Uterus (tissue), 4 donors: Measurements from ENCODE around the gene MAGEC3. TPM values are rescaled to one million over a fixed set of nuclear protein-coding genes. Genes with fewer than 3 reads are reported as not detected.
"Not testable (repeated sequence)": the region's sequence is repeated elsewhere in the genome, so short reads cannot be mapped to it uniquely, and the experiment has no call there.

Source experiments
- DNase-seq, 2 donors: peaks; one replicate each; pipeline ENCODE4 v3.0.0-alpha.2; 2019 to 2020
- H3K27ac ChIP-seq, 2 donors: fragments of 200-600 bp; sonication (generic); 1 replicate in 1 of 2; 2 replicates in 1 of 2; pipeline ENCODE4 v1.5.1; 2016 to 2018
- H3K27me3 ChIP-seq, 2 donors: fragments of 200-600 bp; sonication (generic); one replicate each; pipeline ENCODE4 v1.5.1; 2018 to 2019; ENCODE audit warnings: control low read depth in 1 of 2
- H3K36me3 ChIP-seq, 2 donors: fragments of 200-600 bp; sonication (generic); one replicate each; pipeline ENCODE4 v1.5.1; 2019; ENCODE audit warnings: control low read depth in 1 of 2
- H3K4me1 ChIP-seq, 2 donors: fragments of 200-600 bp; sonication (generic); one replicate each; pipeline ENCODE4 v1.5.1; 2018 to 2019; ENCODE audit warnings: control low read depth in 1 of 2
- H3K4me3 ChIP-seq, 2 donors: fragments of 200-600 bp; sonication (generic); 1 replicate in 1 of 2; 2 replicates in 1 of 2; pipeline ENCODE4 v1.5.1; 2018 to 2019; ENCODE audit warnings: mild to moderate bottlenecking in 1 of 2
- H3K9me3 ChIP-seq, 2 donors: fragments of 200-600 bp; sonication (generic); one replicate each; pipeline ENCODE4 v1.5.1; 2019; ENCODE audit warnings: control low read depth in 1 of 2
- CTCF ChIP-seq, 4 experiments: fragments of 200-600 bp in 2 of 4; fragments of 450-650 bp in 2 of 4; sonication (generic) in 2 of 4; IDR thresholded peaks; one replicate each; pipeline ENCODE4 v1.5.1; 2016 to 2019; ENCODE audit warnings: antibody characterized with exemption in 4 of 4, mild to moderate bottlenecking in 2 of 4, moderate library complexity in 1 of 4
- POLR2A ChIP-seq, 2 donors: fragments of 450-650 bp; IDR thresholded peaks; one replicate each; pipeline ENCODE4 v1.6.1; 2016; ENCODE audit warnings: antibody characterized with exemption in 2 of 2, mild to moderate bottlenecking in 1 of 2, moderate library complexity in 1 of 2
- intact Hi-C: fragments of 100-400 bp; cut with DNase I; formaldehyde crosslinking; loops from one replicate; pipeline ENCODE4 v1.15.1; 2023; ENCODE audit warnings: low total_unique reads
- total RNA-seq, 4 donors: library from RNA; depleted of rRNA in 3 of 4; stranded (reverse); fragments of >200 nt in 3 of 4; gene quantifications; one replicate each; pipeline versions ENCODE4 v1.1.0 to v1.2.4, GENCODE V29; 2014 to 2023
- donor health status: DM: yes; HTN: yes; CAD: no.

Gene MAGEC3
- total RNA-seq, 4 donors from 2014 or later: 0.70 TPM; not detected in 3

- Histone ChIP-seq H3K9me3 (no peaks in the 10 kb centered on the region), H3K36me3 (no peaks in the 10 kb centered on the region), H3K27me3 (no peaks in the 10 kb centered on the region), H3K4me1 (no peaks in the 10 kb centered on the region), H3K4me3 (no peak overlapping the region), H3K27ac (no peak overlapping the region)
- intact Hi-C loops: no loop called here
- DNase-seq: no peak
- TF ChIP-seq POLR2A (IDR thresholded peaks at IDR 0.05) (no peak), CTCF (IDR thresholded peaks at IDR 0.05) (no peak)
Observed at GRCh38 chrX:141832247-141832646, 5.9 kb upstream of the MAGEC3 start.

GRCh38 chrX:141839856-141840255 lies 1.7 kb downstream of the MAGEC3 start:
- Histone ChIP-seq H3K27me3 (no peaks in the 10 kb centered on the region), H3K27ac (no peak overlapping the region), H3K4me3 (no peak overlapping the region), H3K9me3 (peaks cover 0 to 6% of the 10 kb centered on the region in 2 donors), H3K36me3 (no peaks in the 10 kb centered on the region), H3K4me1 (no peaks in the 10 kb centered on the region)
- no peak for DNase-seq
- intact Hi-C loops: no loop called here
- TF ChIP-seq CTCF (IDR thresholded peaks at IDR 0.05) (no peak), POLR2A (IDR thresholded peaks at IDR 0.05) (no peak)

GRCh38 chrX:141857479-141857878 lies 19.4 kb downstream of the MAGEC3 start:
- H3K4me3 ChIP-seq: no peak overlapping the region
- TF ChIP-seq POLR2A (IDR thresholded peaks at IDR 0.05): no peak
- no peak for TF ChIP-seq CTCF (IDR thresholded peaks at IDR 0.05)
- intact Hi-C loops: no loop called here

GRCh38 chrX:141879616-141880015 lies 41.5 kb downstream of the MAGEC3 start:
- no peaks in the 10 kb centered on the region for H3K36me3 ChIP-seq
- H3K4me3 ChIP-seq: no peak overlapping the region
- DNase-seq: no peak
- no peaks in the 10 kb centered on the region for H3K9me3 ChIP-seq
- no peaks in the 10 kb centered on the region for H3K27me3 ChIP-seq
- TF ChIP-seq POLR2A (IDR thresholded peaks at IDR 0.05) (no peak), CTCF (IDR thresholded peaks at IDR 0.05) (no peak)
- no peaks in the 10 kb centered on the region for H3K4me1 ChIP-seq
- intact Hi-C loops: no loop called here
- no peak overlapping the region for H3K27ac ChIP-seq

More at GRCh38 chrX:141857479-141857878, 19.4 kb downstream of the MAGEC3 start:
- Histone ChIP-seq H3K9me3 (no peaks in the 10 kb centered on the region), H3K36me3 (no peaks in the 10 kb centered on the region), H3K27me3 (no peaks in the 10 kb centered on the region), H3K4me1 (no peaks in the 10 kb centered on the region), H3K27ac (no peak overlapping the region)
- DNase-seq: no peak

- H3K4me1 ChIP-seq, H3K27ac ChIP-seq, intact Hi-C loops, H3K9me3 ChIP-seq, H3K4me3 ChIP-seq, DNase-seq, H3K27me3 ChIP-seq, H3K36me3 ChIP-seq: not testable (repeated sequence)
Observed at GRCh38 chrX:141888811-141889210, 50.7 kb downstream of the MAGEC3 start.

GRCh38 chrX:141894733-141895132 lies 56.6 kb downstream of the MAGEC3 start:
- H3K27me3 ChIP-seq: no peaks in the 10 kb centered on the region
- H3K4me3 ChIP-seq: no peak overlapping the region
- H3K4me1 ChIP-seq: no peaks in the 10 kb centered on the region
- TF ChIP-seq POLR2A (IDR thresholded peaks at IDR 0.05) (no peak), CTCF (IDR thresholded peaks at IDR 0.05) (no peak)
- no peak overlapping the region for H3K27ac ChIP-seq
- intact Hi-C loops: no loop called here
- H3K9me3 ChIP-seq: no peaks in the 10 kb centered on the region
- DNase-seq: no peak
- no peaks in the 10 kb centered on the region for H3K36me3 ChIP-seq
